Ovary (tissue), 9 donors: ENCODE results near the gene LRRN1. TPM values are rescaled to one million over a fixed set of nuclear protein-coding genes. Genes with fewer than 3 reads are reported as not detected.
"Not testable (repeated sequence)": the region's sequence is repeated elsewhere in the genome, so short reads cannot be mapped to it uniquely, and the experiment has no call there.

Experiments
- DNase-seq, 5 donors: peaks; one replicate each; pipeline ENCODE4 v3.0.0-alpha.2; 2019 to 2020
- H3K27ac ChIP-seq, 2 donors: fragments of 200-600 bp; one replicate each; pipeline versions ENCODE4 v1.5.1 to v1.8.0; 2019 to 2022
- H3K27me3 ChIP-seq: fragments of 200-600 bp; one replicate; pipeline ENCODE4 v1.8.0; 2022
- H3K36me3 ChIP-seq: fragments of 200-600 bp; sonication (generic); one replicate; pipeline ENCODE4 v1.5.1; 2019
- H3K4me1 ChIP-seq: one replicate; pipeline ENCODE4 v1.8.1; 2013; ENCODE audit warnings: mild to moderate bottlenecking, moderate library complexity; ENCODE audit not compliant: insufficient read depth
- H3K4me3 ChIP-seq: fragments of 200-600 bp; sonication (generic); one replicate; pipeline ENCODE4 v1.5.1; 2017
- H3K9me3 ChIP-seq, 2 donors: fragments of 200-600 bp in 1 of 2; sonication (generic) in 1 of 2; one replicate each; pipeline versions ENCODE4 v1.5.1 to v1.8.1; 2013 to 2019; ENCODE audit warnings: mild to moderate bottlenecking in 1 of 2, moderate library complexity in 1 of 2
- CTCF ChIP-seq, 3 donors: fragments of 450-650 bp in 2 of 3; fragments of 200-600 bp in 1 of 3; IDR thresholded peaks; one replicate each; pipeline versions ENCODE4 v1.5.1 to v1.8.0; 2016 to 2022; ENCODE audit warnings: antibody characterized with exemption in 3 of 3, mild to moderate bottlenecking in 1 of 3
- EP300 ChIP-seq: sonication (generic); formaldehyde crosslinking; IDR thresholded peaks from one replicate; pipeline ENCODE4 v1.6.1; 2017; ENCODE audit warnings: antibody characterized with exemption
- POLR2A ChIP-seq: fragments of 450-650 bp; IDR thresholded peaks from one replicate; pipeline ENCODE4 v1.6.1; 2017; ENCODE audit warnings: antibody characterized with exemption, mild to moderate bottlenecking, moderate library complexity
- WGBS, 3 donors: extraction: QIAGEN DNeasy Blood & Tissue Kit in 1 of 3; methylation state at CpG; one replicate each; pipeline versions ENCODE4 v1.1.5 to v1.1.7; 2013 to 2017; 5-methylcytosine and 5-hydroxymethylcytosine counted together
- intact Hi-C, 4 donors: fragments of 100-400 bp; cut with DNase I; formaldehyde crosslinking; loops; one replicate each; pipeline versions ENCODE4 v1.11.0 to v1.15.1; 2022 to 2023
- polyA plus RNA-seq, 2 donors: library from polyadenylated mRNA; stranded (reverse); fragments of 200-250 nt in 1 of 2; fragments of 350-450 nt in 1 of 2; fragmentation: Illumina TruSeq in 1 of 2; extraction: RNeasy Lipid Tissue Mini Kit (QIAGEN cat#74804) in 1 of 2; gene quantifications; one replicate each; pipeline ENCODE4 v1.2.3, GENCODE V29; 2013 to 2014
- total RNA-seq, 7 donors: library from RNA; depleted of rRNA in 2 of 7; stranded (reverse); fragments of >200 nt in 2 of 7; fragmentation: NEBNext Ultra II Directional in 3 of 7; extraction: Animal tissue kit (Norgen Biotek cat#: 25700) in 3 of 7; gene quantifications; one replicate each; pipeline versions ENCODE4 v1.1.0 to v1.2.4, GENCODE V29; 2016 to 2023
- donor health status: DM: no; HTN: no; CAD: no; lungs with moderate emphysema.
- donor health status: DM: no; HTN: no; CAD: no.
- donor health status: Bipolar disorder and iron deficiency.
- donor health status: DM: yes; HTN: yes; CAD: no.
- donor health status: DM: no; HTN: no; CAD: no.
- donor health status: DM: yes; HTN: yes; CAD: no.

LRRN1 gene
- total and polyA plus RNA-seq, 9 donors = 2.9 to 18.5 (median 7.4) TPM

GRCh38 chr3:3825035-3825434, 25.8 kb downstream of the LRRN1 start:
- intact Hi-C loops = no loop called here
- Histone ChIP-seq H3K36me3 (no peaks in the 10 kb centered on the region), H3K4me3 (no peak overlapping the region), H3K9me3 (no peaks in the 10 kb centered on the region), H3K4me1 (no peaks in the 10 kb centered on the region), H3K27ac (no peak overlapping the region), H3K27me3 (no peaks in the 10 kb centered on the region)
- WGBS, 3 donors = 71 to 86% (median 77%) methylated on average over 3 of the region's 3 CpGs
- no peak for TF ChIP-seq CTCF (IDR thresholded peaks at IDR 0.05)
- no peak for TF ChIP-seq EP300
- no peak for TF ChIP-seq POLR2A
- DNase-seq = no peak

GRCh38 chr3:3826521-3826920, 27.3 kb downstream of the LRRN1 start:
- H3K4me3 ChIP-seq = no peak overlapping the region
- H3K9me3 ChIP-seq = no peaks in the 10 kb centered on the region
- no peaks in the 10 kb centered on the region for H3K4me1 ChIP-seq
- intact Hi-C loops = no loop called here
- TF ChIP-seq CTCF (IDR thresholded peaks at IDR 0.05) = no peak
- TF ChIP-seq EP300 = no peak
- TF ChIP-seq POLR2A = no peak
- no peaks in the 10 kb centered on the region for H3K36me3 ChIP-seq
- no peak overlapping the region for H3K27ac ChIP-seq
- no peaks in the 10 kb centered on the region for H3K27me3 ChIP-seq
- DNase-seq = no peak
- WGBS, 3 donors = 79 to 95% (median 84%) methylated on average over 4 of the region's 4 CpGs

DNA sequence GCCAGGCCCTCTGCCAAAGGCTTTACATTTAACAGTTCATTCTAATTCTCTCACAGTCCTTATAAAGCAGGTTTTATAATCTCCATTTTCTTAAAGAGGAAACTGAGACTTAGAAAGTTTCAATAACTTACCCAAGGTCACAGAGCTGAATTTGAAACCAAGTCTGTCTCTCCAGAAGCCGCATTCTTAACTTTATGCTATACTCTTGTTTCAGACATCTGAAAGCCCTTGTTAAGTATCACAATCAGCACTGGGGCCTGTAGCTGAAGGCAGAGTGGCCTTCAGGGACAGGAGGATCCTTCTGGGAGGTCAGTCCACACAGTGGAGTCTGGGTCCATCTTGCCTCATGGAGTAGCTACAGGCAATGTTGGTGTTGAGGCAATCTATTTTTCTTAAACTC, 27.9 kb downstream of the LRRN1 start:
- Histone ChIP-seq H3K36me3 (no peaks in the 10 kb centered on the region), H3K9me3 (no peaks in the 10 kb centered on the region), H3K4me3 (no peak overlapping the region), H3K27me3 (no peaks in the 10 kb centered on the region), H3K4me1 (no peaks in the 10 kb centered on the region), H3K27ac (no peak overlapping the region)
- no peak for DNase-seq
- TF ChIP-seq POLR2A (no peak), EP300 (no peak), CTCF (IDR thresholded peaks at IDR 0.05) (no peak)
- intact Hi-C loops = no loop called here
- WGBS, 3 donors = 88 to 100% (median 99%) methylated on average over 1 of the region's 1 CpG

- H3K4me1 ChIP-seq, H3K27ac ChIP-seq, DNase-seq, H3K9me3 ChIP-seq, H3K36me3 ChIP-seq, H3K4me3 ChIP-seq, intact Hi-C loops, H3K27me3 ChIP-seq: not testable (repeated sequence)
- WGBS, 3 donors = 88 to 91% (median 89%) methylated on average over 3 of the region's 3 CpGs
Observed at GRCh38 chr3:3828417-3828816, 29.2 kb downstream of the LRRN1 start.

- DNase-seq = no peak
- intact Hi-C loops = no loop called here
- TF ChIP-seq POLR2A = no peak
- no peak for TF ChIP-seq CTCF (IDR thresholded peaks at IDR 0.05)
- TF ChIP-seq EP300 = no peak
- H3K4me3 ChIP-seq = no peak overlapping the region
- H3K27ac ChIP-seq = no peak overlapping the region
- no peaks in the 10 kb centered on the region for H3K4me1 ChIP-seq
- WGBS, 3 donors = 89 to 94% (median 92%) methylated on average over 3 of the region's 3 CpGs
- H3K27me3 ChIP-seq = no peaks in the 10 kb centered on the region
- peaks cover 0 to 3% of the 10 kb centered on the region in 2 donors for H3K9me3 ChIP-seq
- no peaks in the 10 kb centered on the region for H3K36me3 ChIP-seq
Observed at GRCh38 chr3:3836845-3837244, 37.6 kb downstream of the LRRN1 start.
